Hepatocyte (in vitro differentiated cells): ENCODE data around the gene NUP155. TPM values are rescaled to one million over a fixed set of nuclear protein-coding genes. Genes with fewer than 3 reads are reported as not detected.

Experiments used
- DNase-seq: peaks from one replicate; pipeline ENCODE4 v3.0.0-alpha.2; 2016; ENCODE audit warnings: low spot score
- H2AFZ ChIP-seq: fragments of 200-600 bp; sonication (generic); 2 replicates; pipeline ENCODE4 v1.6.0; 2016; ENCODE audit warnings: antibody characterized with exemption, mild to moderate bottlenecking
- H3K27ac ChIP-seq: fragments of 200-600 bp; sonication (generic); 2 replicates; pipeline ENCODE4 v1.5.1; 2016; ENCODE audit warnings: mild to moderate bottlenecking
- H3K27me3 ChIP-seq: fragments of 200-600 bp; sonication (generic); 2 replicates; pipeline ENCODE4 v1.6.1; 2016
- H3K36me3 ChIP-seq: fragments of 200-600 bp; sonication (generic); replicated peaks from 2 replicates; pipeline ENCODE4 v1.5.1; 2016; ENCODE audit warnings: low read depth; ENCODE audit not compliant: insufficient read depth
- H3K4me1 ChIP-seq: fragments of 200-600 bp; sonication (generic); 2 replicates; pipeline ENCODE4 v1.5.1; 2016; ENCODE audit warnings: mild to moderate bottlenecking, moderate library complexity; ENCODE audit not compliant: insufficient read depth
- H3K4me2 ChIP-seq: fragments of 200-600 bp; sonication (generic); 2 replicates; pipeline ENCODE4 v1.6.0; 2016
- H3K4me3 ChIP-seq: fragments of 200-600 bp; sonication (generic); 2 replicates; pipeline ENCODE4 v1.5.1; 2016; ENCODE audit warnings: mild to moderate bottlenecking
- H3K79me2 ChIP-seq: fragments of 200-600 bp; sonication (generic); 2 replicates; pipeline ENCODE4 v1.6.0; 2017; ENCODE audit warnings: mild to moderate bottlenecking
- H3K9me2 ChIP-seq: fragments of 200-600 bp; sonication (generic); replicated peaks from 2 replicates; pipeline ENCODE4 v1.6.0; 2017; ENCODE audit warnings: mild to moderate bottlenecking; ENCODE audit not compliant: insufficient read depth
- H3K9me3 ChIP-seq: fragments of 200-600 bp; sonication (generic); 2 replicates; pipeline ENCODE4 v1.5.1; 2016; ENCODE audit warnings: low read depth, mild to moderate bottlenecking
- H4K20me1 ChIP-seq: fragments of 200-600 bp; sonication (generic); 2 replicates; pipeline ENCODE4 v1.6.0; 2016; ENCODE audit warnings: mild to moderate bottlenecking; ENCODE audit not compliant: insufficient read depth, poor library complexity, severe bottlenecking
- CTCF ChIP-seq: fragments of 200-600 bp; sonication (generic); IDR thresholded peaks from 2 replicates; pipeline ENCODE4 v1.5.1; 2016; ENCODE audit warnings: antibody characterized with exemption, mild to moderate bottlenecking; ENCODE audit not compliant: poor library complexity
- EZH2 ChIP-seq: fragments of 200-600 bp; sonication (generic); IDR thresholded peaks from 2 replicates; pipeline ENCODE4 v1.6.1; 2016; ENCODE audit warnings: antibody characterized with exemption, mild to moderate bottlenecking, borderline replicate concordance
- EZH2phosphoT487 ChIP-seq: fragments of 200-600 bp; sonication (generic); IDR thresholded peaks from one replicate; pipeline ENCODE4 v1.6.1; 2018; ENCODE audit warnings: antibody characterized with exemption, mild to moderate bottlenecking, low read depth, moderate library complexity; ENCODE audit not compliant: unreplicated experiment, severe bottlenecking
- WGBS: methylation state at CpG from one replicate; pipeline ENCODE4 v1.1.6; 2016; ENCODE audit warnings: low lambda C conversion rate; ENCODE audit errors: missing lambda C conversion rate; 5-methylcytosine and 5-hydroxymethylcytosine counted together
- polyA plus RNA-seq: library from polyadenylated mRNA; unstranded; fragments of >200 nt; fragmentation: Nextera tagmentation; extraction: Ambion mirVana; gene quantifications from 2 replicates; pipeline ENCODE4 v1.2.1, GENCODE V29; 2016
- total RNA-seq: library from RNA; depleted of rRNA; stranded (reverse); fragments of >200 nt; gene quantifications from 2 replicates; pipeline ENCODE4 v1.2.3, GENCODE V29; 2014

Gene NUP155
- total and polyA plus RNA-seq, 2 experiments from 2014 or later = 9.1 to 23.4 TPM

- DNase-seq = no peak
- Histone ChIP-seq H3K27ac (no peak overlapping the region), H2AFZ (no peak overlapping the region), H3K4me1 (no peaks in the 10 kb centered on the region), H3K4me3 (no peak overlapping the region), H3K27me3 (no peaks in the 10 kb centered on the region), H3K9me3 (no peaks in the 10 kb centered on the region), H3K9me2 (no peaks in the 10 kb centered on the region), H3K36me3 (no peaks in the 10 kb centered on the region), H3K4me2 (no peak overlapping the region), H4K20me1 (no peaks in the 10 kb centered on the region), H3K79me2 (no peaks in the 10 kb centered on the region)
- no peak for TF ChIP-seq CTCF
- TF ChIP-seq EZH2 = no peak
- no peak for TF ChIP-seq EZH2phosphoT487
Observed at GRCh38 chr5:37326536-37326935, 44.4 kb downstream of the NUP155 start.

- no peak overlapping the region for H2AFZ ChIP-seq
- no peaks in the 10 kb centered on the region for H3K79me2 ChIP-seq
- H4K20me1 ChIP-seq = no peaks in the 10 kb centered on the region
- no peaks in the 10 kb centered on the region for H3K9me3 ChIP-seq
- 96% methylated on average over 1 of the region's 1 CpG for WGBS
- no peak overlapping the region for H3K4me3 ChIP-seq
- no peak overlapping the region for H3K4me2 ChIP-seq
- TF ChIP-seq CTCF (no peak), EZH2phosphoT487 (no peak), EZH2 (no peak)
- H3K9me2 ChIP-seq = no peaks in the 10 kb centered on the region
- H3K36me3 ChIP-seq = no peaks in the 10 kb centered on the region
- H3K4me1 ChIP-seq = no peaks in the 10 kb centered on the region
- H3K27ac ChIP-seq = no peak overlapping the region
- DNase-seq = no peak
- H3K27me3 ChIP-seq = no peaks in the 10 kb centered on the region
Observed at GRCh38 chr5:37323607-37324006, 47.3 kb downstream of the NUP155 start.

- DNase-seq = no peak
- no peaks in the 10 kb centered on the region for H3K4me1 ChIP-seq
- no peaks in the 10 kb centered on the region for H3K79me2 ChIP-seq
- H3K27ac ChIP-seq = no peak overlapping the region
- TF ChIP-seq EZH2 = no peak
- TF ChIP-seq CTCF = no peak
- WGBS = 92% methylated on average over 3 of the region's 3 CpGs
- H2AFZ ChIP-seq = no peak overlapping the region
- H4K20me1 ChIP-seq = no peaks in the 10 kb centered on the region
- H3K36me3 ChIP-seq = no peaks in the 10 kb centered on the region
- no peaks in the 10 kb centered on the region for H3K27me3 ChIP-seq
- no peaks in the 10 kb centered on the region for H3K9me2 ChIP-seq
- no peak overlapping the region for H3K4me2 ChIP-seq
- H3K9me3 ChIP-seq = no peaks in the 10 kb centered on the region
- no peak overlapping the region for H3K4me3 ChIP-seq
Observed at GRCh38 chr5:37319037-37319782, 51.7 kb downstream of the NUP155 start.

GRCh38 chr5:37316027-37316426 is 54.9 kb downstream of the NUP155 start:
- TF ChIP-seq EZH2phosphoT487 (no peak), EZH2 (no peak), CTCF (no peak)
- 98% methylated on average over 4 of the region's 4 CpGs for WGBS
- no peaks in the 10 kb centered on the region for H3K36me3 ChIP-seq

More at GRCh38 chr5:37316027-37316426, 54.9 kb downstream of the NUP155 start:
- H3K4me1 ChIP-seq = no peaks in the 10 kb centered on the region
- no peaks in the 10 kb centered on the region for H3K9me2 ChIP-seq
- no peaks in the 10 kb centered on the region for H4K20me1 ChIP-seq
- no peaks in the 10 kb centered on the region for H3K79me2 ChIP-seq
- no peaks in the 10 kb centered on the region for H3K9me3 ChIP-seq
- no peak overlapping the region for H3K4me2 ChIP-seq
- H3K27me3 ChIP-seq = no peaks in the 10 kb centered on the region
- no peak overlapping the region for H3K4me3 ChIP-seq
- H3K27ac ChIP-seq = no peak overlapping the region
- DNase-seq = no peak
- H2AFZ ChIP-seq = no peak overlapping the region
